Parathyroid adenoma (tissue), 2 donors: ENCODE data around the gene CDK18.
"Not testable (repeated sequence)": the region's sequence is repeated elsewhere in the genome, so short reads cannot be mapped to it uniquely, and the experiment has no call there.

Experiments
- H2AFZ ChIP-seq: fragments of 300-600 bp; sonication (generic); one replicate; pipeline ENCODE4 v1.7.0; 2017; ENCODE audit warnings: antibody characterized with exemption, mild to moderate bottlenecking
- H3K27ac ChIP-seq: fragments of 300-600 bp; sonication (generic); one replicate; pipeline ENCODE4 v1.7.0; 2017
- H3K27me3 ChIP-seq: fragments of 300-600 bp; sonication (generic); one replicate; pipeline ENCODE4 v1.7.0; 2017; ENCODE audit warnings: low read length; ENCODE audit not compliant: control insufficient read depth, insufficient read depth
- H3K36me3 ChIP-seq: fragments of 300-600 bp; sonication (generic); one replicate; pipeline ENCODE4 v1.7.0; 2017; ENCODE audit warnings: low read length; ENCODE audit not compliant: control insufficient read depth, insufficient read depth
- H3K4me1 ChIP-seq: fragments of 300-600 bp; sonication (generic); one replicate; pipeline ENCODE4 v1.7.0; 2017; ENCODE audit warnings: control low read depth
- H3K4me2 ChIP-seq: fragments of 300-600 bp; sonication (generic); one replicate; pipeline ENCODE4 v1.7.0; 2017; ENCODE audit warnings: low read length
- H3K4me3 ChIP-seq: fragments of 300-600 bp; sonication (generic); one replicate; pipeline ENCODE4 v1.7.0; 2017; ENCODE audit warnings: low read depth, low read length
- H3K79me2 ChIP-seq: fragments of 300-600 bp; sonication (generic); one replicate; pipeline ENCODE4 v1.7.0; 2017; ENCODE audit warnings: control low read depth
- H3K9ac ChIP-seq: fragments of 300-600 bp; sonication (generic); one replicate; pipeline ENCODE4 v1.7.0; 2017; ENCODE audit warnings: mild to moderate bottlenecking
- H3K9me3 ChIP-seq: fragments of 300-600 bp; sonication (generic); one replicate; pipeline ENCODE4 v1.7.0; 2017; ENCODE audit warnings: low read length; ENCODE audit not compliant: control insufficient read depth
- TF ChIP-seq, protein P1 (sequence below): fragments of 300-600 bp; sonication (generic); IDR thresholded peaks from one replicate; pipeline ENCODE4 v1.7.0; 2017; ENCODE audit warnings: antibody characterized with exemption, mild to moderate bottlenecking
- donor health status: primary hyperparathyroidism.

CDK18 gene

DNA sequence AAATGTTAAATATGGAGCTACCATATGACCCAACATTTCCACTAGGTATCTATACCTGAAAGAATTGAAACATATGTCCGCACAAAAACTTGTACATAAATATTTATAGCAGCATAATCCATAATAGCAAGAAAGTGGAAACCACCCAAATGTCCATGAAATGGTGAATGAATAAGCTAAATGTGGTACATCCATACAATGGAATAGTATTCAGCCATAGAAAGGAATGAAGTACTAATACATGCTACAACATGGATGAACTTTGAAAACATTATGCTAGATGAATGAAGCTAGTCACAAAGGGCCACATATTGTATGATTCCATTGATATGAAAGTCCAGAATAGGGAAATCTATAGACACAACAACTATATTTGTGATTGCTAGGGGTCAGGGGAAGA is 28.6 kb upstream of the CDK18 start:
- H3K36me3 ChIP-seq = no peaks in the 10 kb centered on the region
- TF ChIP-seq, protein P1, sequence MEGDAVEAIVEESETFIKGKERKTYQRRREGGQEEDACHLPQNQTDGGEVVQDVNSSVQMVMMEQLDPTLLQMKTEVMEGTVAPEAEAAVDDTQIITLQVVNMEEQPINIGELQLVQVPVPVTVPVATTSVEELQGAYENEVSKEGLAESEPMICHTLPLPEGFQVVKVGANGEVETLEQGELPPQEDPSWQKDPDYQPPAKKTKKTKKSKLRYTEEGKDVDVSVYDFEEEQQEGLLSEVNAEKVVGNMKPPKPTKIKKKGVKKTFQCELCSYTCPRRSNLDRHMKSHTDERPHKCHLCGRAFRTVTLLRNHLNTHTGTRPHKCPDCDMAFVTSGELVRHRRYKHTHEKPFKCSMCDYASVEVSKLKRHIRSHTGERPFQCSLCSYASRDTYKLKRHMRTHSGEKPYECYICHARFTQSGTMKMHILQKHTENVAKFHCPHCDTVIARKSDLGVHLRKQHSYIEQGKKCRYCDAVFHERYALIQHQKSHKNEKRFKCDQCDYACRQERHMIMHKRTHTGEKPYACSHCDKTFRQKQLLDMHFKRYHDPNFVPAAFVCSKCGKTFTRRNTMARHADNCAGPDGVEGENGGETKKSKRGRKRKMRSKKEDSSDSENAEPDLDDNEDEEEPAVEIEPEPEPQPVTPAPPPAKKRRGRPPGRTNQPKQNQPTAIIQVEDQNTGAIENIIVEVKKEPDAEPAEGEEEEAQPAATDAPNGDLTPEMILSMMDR = no peak
- H2AFZ ChIP-seq = no peak overlapping the region
- H3K27me3 ChIP-seq = no peaks in the 10 kb centered on the region
- no peaks in the 10 kb centered on the region for H3K79me2 ChIP-seq
- H3K4me2 ChIP-seq = no peak overlapping the region
- no peaks in the 10 kb centered on the region for H3K4me1 ChIP-seq
- no peaks in the 10 kb centered on the region for H3K9me3 ChIP-seq
- H3K9ac ChIP-seq = no peak overlapping the region
- no peak overlapping the region for H3K4me3 ChIP-seq
- H3K27ac ChIP-seq = no peak overlapping the region

DNA sequence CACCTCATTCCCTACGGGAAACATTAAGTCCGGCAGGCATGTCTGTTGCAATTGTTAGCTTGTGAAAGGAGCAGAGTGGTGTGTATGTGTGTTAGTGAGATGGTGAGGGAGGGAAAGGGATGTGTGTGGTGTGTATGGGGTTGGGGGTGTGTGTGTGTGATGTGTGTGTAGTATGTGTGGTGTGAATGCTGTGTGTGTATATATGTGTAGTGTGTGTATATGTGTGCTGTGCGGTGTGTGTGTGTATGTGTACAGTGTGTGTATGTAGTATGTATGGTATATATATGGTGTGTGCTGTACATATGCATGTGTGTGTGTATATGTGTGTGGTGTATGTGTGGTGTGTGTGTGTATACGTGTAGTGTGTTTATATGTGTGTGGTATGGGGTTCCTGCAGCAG is 27.8 kb upstream of the CDK18 start:
- Histone ChIP-seq H3K4me1 (no peaks in the 10 kb centered on the region), H3K9ac (no peak overlapping the region), H3K27me3 (no peaks in the 10 kb centered on the region), H3K79me2 (no peaks in the 10 kb centered on the region), H3K36me3 (no peaks in the 10 kb centered on the region), H3K4me3 (no peak overlapping the region), H2AFZ (no peak overlapping the region), H3K4me2 (no peak overlapping the region), H3K27ac (no peak overlapping the region), H3K9me3 (no peaks in the 10 kb centered on the region)
- TF ChIP-seq, protein P1 = no peak

DNA sequence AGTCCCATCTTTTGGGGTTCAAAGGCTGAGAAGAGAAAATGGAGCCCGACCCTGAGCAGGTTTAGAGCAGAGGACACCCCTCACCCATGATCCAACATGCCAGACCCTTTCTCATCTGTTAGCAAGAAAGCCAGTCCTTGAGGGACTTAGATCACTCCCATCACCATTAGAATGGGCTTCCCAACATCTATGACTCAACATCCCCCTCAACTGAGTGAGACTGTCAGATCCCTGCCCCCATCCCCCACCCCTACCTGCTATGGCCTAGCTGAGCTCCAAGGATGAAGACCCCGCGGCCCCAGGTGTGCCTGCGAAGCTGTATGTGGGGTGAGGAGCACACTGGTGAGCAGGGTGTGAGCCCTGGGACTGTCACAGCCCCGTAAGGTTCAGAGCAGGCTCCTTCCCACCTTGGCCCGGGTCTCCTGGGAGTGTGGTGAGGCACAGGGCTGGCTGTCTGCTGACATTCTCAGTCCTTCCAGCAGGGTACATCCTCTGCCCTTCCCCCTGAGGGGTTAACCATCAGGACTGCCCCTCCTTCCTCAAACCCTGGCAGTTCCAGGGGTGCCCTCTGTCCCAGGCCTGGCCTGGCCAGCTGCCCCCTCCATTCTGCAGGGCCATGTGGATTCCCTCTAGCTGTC is 27.2 kb upstream of the CDK18 start:
- H3K4me2 ChIP-seq = no peak overlapping the region
- no peaks in the 10 kb centered on the region for H3K9me3 ChIP-seq
- no peak overlapping the region for H2AFZ ChIP-seq
- H3K4me3 ChIP-seq = no peak overlapping the region
- no peaks in the 10 kb centered on the region for H3K36me3 ChIP-seq
- H3K79me2 ChIP-seq = no peaks in the 10 kb centered on the region
- no peak overlapping the region for H3K27ac ChIP-seq
- H3K9ac ChIP-seq = no peak overlapping the region
- H3K4me1 ChIP-seq = no peaks in the 10 kb centered on the region
- no peaks in the 10 kb centered on the region for H3K27me3 ChIP-seq
- TF ChIP-seq, protein P1 = no peak

DNA sequence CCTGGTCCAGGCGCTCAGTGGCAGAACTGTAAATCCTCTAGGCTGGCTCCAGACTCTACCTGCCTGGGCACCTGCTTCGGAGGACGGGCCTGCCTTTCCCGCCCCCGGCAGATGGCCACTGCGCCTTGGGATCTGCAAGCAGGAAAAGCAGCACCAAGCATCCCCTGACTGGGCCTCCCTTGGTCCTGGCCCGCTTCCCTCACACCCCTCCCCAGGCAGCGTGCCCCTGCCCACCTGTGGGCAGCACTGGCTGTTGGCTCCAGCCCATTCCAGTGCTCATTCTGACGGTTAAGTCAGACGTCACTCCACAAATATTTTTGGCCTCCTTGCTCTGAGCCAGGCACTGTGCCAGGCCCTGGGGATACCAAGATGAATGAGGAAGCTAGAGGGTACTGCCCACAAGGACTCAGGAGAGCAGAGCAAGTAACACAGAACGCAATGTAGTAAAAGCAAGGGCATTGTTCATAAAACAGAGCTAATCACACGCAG is 26.7 kb upstream of the CDK18 start:
- H3K4me2 ChIP-seq = no peak overlapping the region
- no peak overlapping the region for H2AFZ ChIP-seq
- no peaks in the 10 kb centered on the region for H3K36me3 ChIP-seq
- no peaks in the 10 kb centered on the region for H3K79me2 ChIP-seq
- no peak overlapping the region for H3K27ac ChIP-seq
- no peaks in the 10 kb centered on the region for H3K27me3 ChIP-seq
- no peak overlapping the region for H3K4me3 ChIP-seq
- TF ChIP-seq, protein P1 = no peak
- H3K9ac ChIP-seq = no peak overlapping the region
- H3K9me3 ChIP-seq = no peaks in the 10 kb centered on the region
- H3K4me1 ChIP-seq = no peaks in the 10 kb centered on the region

DNA sequence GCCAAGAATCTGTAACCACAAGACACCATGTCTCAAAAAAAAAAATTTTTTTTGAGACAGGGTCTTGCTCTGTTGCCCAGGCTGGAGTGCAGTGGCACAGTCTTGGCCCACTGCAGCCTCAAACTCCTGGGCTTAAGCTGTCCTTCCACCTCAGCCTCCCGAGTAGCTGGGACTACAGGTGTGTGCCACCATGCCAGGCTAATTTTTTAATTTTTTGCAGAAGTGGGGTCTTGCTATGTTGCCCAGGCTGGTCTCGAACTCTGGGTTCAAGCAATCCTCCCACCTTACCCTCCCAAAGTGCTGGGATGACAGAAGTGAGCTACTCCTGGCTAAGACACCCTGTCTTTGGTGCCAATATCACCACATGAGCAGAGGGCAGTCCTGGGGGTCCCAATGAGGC is 25.5 kb upstream of the CDK18 start:
- H3K27me3 ChIP-seq, H3K9me3 ChIP-seq, H3K27ac ChIP-seq, H3K4me3 ChIP-seq, H3K4me1 ChIP-seq, H2AFZ ChIP-seq, H3K9ac ChIP-seq, H3K79me2 ChIP-seq, H3K36me3 ChIP-seq, H3K4me2 ChIP-seq: not testable (repeated sequence)
